LHCN-M2 (cell line): ENCODE results near the gene ACSL4. TPM values are rescaled to one million over a fixed set of nuclear protein-coding genes. Genes with fewer than 3 reads are reported as not detected.
"Not testable (repeated sequence)": the region's sequence is repeated elsewhere in the genome, so short reads cannot be mapped to it uniquely, and the experiment has no call there.

Experiments
- DNase-seq: peaks from one replicate; pipeline ENCODE4 v3.0.0-alpha.2; 2012; ENCODE audit warnings: low read depth
- total RNA-seq: library from RNA; depleted of rRNA; stranded (reverse); fragments of >200 nt; gene quantifications from 2 replicates; pipeline ENCODE4 v1.2.3, GENCODE V29; 2014

The ACSL4 gene
- total RNA-seq, 1 experiment from 2014 or later: 109 TPM

DNA sequence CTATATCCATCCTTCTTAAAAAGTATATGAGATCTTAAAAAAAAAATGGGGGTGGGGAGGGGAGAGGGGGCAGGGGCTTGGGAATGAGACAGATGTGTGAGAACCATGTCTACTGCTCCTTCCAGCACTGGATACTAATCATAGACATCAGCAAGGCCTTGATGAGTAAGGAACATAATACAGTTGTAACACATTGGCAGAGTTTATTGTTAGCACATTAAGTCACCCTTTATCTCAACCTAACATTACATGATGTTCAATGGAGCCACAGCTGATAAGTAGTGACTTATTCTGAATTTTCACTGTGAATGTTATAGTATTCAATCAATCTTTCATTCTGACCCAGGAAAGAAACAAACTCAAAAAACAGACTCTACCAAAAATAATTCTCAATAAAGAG is 60.8 kb downstream of the ACSL4 start:
- no peak for DNase-seq

DNA sequence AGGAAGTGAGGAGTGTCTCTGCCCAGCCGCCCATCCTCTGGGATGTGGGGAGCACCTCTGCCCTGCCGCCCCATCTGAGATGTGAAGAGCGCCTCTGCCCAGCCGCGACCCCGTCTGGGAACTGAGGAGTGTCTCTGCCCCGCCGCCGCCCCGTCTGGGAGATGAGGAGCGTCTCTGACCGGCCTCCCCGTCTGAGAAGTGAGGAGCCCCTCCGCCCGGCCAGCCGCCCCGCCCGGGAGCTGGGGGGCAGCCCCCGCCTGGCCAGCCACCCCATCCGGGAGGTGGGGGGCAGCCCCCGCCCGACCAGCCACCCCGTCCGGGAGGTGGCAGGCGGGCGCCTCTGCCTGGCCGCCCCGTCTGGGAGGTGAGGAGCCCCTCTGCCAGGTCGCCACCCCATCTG is 61.9 kb downstream of the ACSL4 start:
- not testable (repeated sequence) for DNase-seq

DNA sequence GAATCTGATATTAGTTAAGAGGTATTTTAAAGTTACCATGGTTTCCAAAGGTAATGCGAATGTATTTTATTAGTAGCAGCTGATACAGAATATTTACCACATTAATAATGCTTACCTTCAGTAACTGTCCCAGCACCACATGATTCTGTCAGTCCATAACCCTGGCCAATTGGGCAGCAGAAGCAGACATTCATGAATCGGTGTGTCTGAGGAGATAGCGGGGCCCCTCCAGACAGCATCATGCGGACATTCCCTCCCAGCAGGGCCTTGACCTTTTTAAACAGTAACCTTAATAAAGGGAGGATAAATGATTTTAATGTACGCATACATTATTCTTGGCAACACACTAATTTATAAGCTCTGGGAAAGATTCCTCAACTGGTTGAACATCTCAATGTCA is 65.1 kb downstream of the ACSL4 start:
- no peak for DNase-seq

DNA sequence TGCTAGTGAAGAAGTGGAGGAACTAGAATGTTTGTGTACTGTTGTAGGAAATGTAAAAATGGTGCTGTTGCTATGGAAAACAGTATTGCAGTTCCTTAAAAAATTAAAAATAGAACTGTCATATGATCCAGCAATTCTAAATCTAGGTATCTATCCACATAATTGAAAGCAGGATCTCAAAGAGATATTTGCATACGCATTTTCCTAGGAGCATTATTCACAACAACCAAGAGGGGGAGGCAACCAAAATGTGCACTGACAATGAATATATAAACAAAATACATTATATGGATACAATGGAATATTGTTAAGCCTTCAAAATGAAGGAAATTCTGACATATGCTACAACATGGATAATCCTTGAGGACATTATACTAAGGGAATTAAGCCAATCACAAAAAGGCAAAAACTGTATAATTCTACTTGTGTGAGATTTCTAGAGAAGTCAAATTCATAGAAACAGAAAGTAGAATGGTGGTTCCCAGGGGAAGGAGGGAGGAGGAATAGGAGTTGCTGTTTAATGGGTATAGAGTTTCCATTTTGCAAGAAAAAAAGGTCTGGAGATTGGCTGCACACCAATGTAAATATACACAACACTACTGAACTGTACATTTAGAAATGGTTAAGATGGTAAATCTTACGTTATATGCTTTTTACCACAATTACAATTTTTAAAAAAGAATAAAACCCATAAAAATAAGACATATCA is 72.5 kb downstream of the ACSL4 start:
- peak; percentile 7 for DNase-seq

DNA sequence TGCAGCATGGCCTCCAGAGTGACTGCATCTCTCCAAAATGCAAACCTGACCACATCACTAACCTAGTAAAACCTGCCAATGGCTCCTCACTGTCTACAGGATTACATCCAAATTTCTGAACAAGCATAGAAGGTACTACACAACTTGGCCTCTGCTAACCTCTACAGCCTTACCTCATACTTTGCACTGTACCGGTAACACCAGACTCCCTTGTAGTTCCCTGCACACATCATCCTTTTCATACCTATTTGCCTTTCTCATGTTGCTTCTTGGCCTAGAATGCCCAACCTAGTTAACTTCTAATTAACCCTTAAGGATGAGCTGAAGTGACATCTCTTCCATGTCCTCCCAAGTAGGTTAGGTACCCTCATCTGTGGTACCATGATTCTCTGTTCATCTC is 74.7 kb downstream of the ACSL4 start:
- no peak for DNase-seq

DNA sequence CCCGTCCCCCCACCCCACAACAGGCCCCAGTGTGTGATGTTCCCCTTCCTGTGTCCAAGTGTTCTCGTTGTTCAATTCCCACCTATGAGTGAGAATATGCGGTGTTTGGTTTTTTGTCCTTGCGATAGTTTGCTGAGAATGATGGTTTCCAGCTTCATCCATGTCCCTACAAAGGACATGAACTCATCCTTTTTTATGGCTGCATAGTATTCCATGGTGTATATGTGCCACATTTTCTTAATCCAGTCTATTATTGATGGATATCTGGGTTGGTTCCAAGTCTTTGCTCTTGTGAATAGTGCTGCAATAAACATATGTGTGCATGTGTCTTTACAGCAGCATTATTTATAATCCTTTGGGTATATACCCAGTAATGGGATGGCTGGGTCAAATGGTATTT is 75.7 kb downstream of the ACSL4 start:
- not testable (repeated sequence) for DNase-seq

DNA sequence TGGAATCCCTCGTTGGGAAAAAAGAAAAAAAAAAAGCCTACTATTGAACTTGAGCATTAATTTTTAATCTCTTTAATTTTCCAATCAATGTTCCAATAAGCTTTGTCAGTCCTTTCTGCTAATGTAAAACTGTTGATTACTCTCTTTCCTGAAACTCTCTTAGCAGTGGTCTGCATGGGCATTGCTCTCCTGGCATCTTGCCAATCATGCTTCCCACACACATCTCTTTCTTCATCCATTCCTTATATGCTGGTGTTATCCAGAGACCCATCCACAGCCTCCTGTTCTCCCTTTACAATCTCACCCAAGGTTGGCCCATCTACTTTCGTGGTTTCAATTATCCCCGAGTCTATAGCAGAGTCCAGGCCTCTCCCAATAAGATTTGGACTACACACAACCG is 76.3 kb downstream of the ACSL4 start:
- no peak for DNase-seq

DNA sequence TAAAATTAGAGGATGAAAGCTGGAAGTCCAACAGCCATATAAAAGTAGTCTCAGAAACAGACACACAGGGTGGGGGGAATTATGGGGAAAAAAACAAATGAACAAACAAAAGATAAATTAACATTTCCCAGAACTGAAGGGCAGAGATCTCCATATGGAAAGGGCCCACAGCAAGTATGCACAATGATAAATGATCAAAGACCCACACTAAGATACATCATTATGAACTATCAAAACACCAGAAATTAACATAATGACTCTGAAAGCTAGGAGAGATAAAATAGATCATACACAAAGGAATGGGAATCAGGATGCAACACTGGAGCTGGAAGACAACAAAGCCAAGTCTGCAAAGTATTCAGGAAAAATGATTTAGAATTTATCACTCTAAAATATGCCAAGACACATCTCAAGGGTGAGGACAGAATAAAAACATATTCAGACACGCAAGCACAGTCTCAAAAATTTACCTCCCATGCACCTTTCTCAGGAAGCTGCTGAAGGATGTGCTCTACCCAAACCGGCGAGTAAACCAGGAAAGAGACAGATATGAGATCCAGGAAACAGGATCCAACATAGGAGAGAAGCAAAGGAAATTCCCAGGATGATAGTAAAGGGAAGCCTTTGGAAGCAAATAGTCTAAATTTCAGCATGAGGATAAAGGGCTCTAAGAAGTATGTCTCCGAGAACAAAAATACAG is 77.4 kb downstream of the ACSL4 start:
- DNase-seq: no peak

DNA sequence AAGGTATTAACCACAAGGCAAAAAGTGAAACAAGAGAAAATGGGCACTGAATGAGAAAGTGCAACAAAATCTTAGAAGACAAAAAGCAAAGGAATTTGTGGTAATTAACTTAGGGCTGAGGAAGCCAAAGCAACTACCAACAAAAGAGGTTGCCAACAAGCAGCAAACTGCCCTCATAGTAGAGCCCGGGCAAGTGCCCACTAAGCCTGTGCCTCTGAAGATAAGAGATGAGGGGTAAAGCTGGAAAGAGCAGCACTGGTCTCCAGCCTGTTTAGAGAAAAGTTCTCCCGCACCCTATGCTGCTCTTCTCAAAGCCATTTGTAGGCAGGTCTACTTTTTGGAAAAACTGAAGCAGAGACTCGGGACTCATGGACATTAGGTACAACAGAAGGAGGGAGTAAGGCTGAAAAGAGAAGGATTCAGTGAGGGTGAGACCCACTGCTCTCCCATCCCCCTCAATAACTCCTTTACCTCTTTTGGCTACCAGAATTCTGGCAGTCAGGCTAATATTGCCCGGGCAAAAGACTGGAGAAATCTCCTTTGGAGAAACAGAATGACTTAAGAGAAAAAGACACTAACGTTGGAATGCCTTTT is 78.4 kb downstream of the ACSL4 start:
- DNase-seq: no peak

DNA sequence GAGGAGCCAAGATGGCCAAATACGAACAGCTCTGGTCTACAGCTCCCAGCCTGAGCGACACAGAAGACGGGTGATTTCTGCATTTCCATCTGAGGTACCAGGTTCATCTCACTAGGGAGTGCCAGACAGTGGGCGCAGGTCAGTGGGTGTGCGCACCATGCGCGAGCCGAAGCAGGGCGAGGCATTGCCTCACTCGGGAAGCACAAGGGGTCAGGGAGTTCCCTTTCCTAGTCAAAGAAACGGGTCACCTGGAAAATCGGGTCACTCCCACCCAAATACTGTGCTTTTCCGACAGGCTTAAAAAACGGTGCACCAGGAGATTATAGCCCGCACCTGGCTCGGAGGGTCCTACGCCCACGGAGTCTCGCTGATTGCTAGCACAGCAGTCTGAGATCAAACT is 88.4 kb downstream of the ACSL4 start:
- not testable (repeated sequence) for DNase-seq

DNA sequence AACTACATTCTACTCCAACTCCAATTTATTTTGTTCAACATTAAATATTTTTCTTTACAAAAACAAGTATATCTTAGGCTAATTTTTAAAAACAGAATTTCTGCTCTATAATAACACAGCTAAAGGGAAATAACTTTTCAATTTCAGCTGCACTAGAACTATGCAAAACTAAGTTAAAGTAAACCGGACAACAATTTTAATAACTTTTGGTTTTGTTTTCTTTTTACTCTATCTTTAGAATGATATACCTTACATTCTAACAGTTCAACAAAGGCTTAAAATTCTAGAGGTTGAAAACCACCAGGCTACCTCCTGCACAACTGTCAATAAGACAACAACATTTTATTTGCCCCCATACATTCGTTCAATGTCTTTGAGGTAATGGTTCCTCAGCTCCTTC is 89.4 kb downstream of the ACSL4 start:
- DNase-seq: no peak

DNA sequence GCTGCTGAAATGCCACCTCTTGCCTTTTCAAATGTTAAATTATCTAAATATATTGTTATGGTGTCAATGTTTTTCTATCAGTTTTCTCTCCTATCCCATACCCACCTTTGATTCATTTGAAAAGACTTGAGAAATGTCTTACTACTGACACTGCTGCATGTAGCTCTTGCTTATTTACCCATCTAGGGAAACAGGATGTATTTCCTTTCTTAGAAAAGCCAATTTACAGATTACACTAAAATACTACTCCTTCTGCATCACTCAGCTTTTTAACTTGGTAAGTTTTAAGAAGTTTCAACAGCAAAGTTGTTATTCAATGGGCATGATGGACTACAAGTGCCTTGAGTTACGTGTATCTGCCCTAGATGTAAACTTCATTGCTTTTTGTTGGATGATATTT is 94.9 kb downstream of the ACSL4 start:
- DNase-seq: no peak

DNA sequence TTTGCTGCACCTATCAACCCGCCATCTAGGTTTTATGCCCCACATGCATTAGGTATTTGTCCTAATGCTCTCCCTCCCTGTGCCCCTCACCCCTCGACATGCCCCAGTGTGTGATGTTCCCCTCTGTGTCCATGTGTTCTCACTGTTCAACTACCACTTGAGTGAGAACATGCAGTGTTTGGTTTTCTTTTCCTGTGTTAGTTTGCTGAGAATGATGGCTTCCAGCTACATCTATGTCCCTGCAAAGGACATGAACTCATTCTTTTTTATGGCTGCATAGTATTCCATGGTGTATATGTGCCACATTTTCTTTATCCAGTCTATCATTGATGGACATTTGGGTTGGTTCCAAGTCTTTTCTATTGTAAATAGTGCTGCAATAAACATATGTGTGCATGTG is 95.6 kb downstream of the ACSL4 start:
- DNase-seq: not testable (repeated sequence)

DNA sequence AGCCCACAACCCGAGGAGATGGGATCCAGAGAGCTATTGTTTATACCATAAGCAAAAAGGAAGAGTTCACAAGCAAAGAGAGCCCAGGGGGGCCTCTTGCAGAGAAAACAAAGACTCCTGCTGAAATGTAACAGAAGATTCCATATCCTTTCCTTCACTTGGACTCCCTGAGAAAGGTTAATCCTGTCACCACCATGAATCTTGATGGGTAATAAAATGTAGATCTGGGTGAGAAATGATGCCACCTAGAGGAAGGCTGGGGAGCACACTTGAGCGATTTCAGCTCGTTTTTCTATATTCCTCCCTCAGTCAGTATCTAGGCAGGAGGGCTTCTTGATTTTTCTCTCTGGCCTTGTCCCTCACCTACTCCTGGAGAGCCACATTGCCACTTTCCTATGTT is 97.9 kb downstream of the ACSL4 start:
- peak; percentile 5 for DNase-seq

DNA sequence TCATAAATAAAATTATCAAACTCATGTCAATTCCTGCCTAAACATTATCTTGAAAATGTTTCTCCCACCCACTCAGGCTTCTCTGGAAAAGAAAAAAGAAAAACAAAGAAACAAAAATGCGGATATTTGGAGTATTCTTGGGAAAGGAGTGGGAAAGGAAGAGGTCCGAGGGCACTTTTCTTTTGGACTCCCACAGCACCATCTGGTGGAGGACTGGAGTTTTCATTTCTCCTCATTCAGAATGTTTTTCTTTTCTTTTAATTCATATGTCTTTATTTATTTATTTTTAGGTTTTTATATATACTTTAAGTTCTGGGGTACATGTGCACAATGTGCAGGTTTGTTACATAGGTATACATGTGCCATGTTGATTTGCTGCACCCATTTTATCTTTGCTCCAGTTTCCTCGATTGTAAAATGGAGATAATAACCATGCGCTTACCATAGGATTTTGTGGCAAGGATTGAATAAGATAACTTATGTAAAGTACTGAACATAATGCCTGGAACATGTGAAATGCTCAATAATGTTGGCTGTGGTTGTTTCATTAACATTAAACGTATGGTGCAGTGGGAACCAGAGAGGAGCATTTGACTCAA is 100.1 kb downstream of the ACSL4 start:
- peak; percentile 24 for DNase-seq

DNA sequence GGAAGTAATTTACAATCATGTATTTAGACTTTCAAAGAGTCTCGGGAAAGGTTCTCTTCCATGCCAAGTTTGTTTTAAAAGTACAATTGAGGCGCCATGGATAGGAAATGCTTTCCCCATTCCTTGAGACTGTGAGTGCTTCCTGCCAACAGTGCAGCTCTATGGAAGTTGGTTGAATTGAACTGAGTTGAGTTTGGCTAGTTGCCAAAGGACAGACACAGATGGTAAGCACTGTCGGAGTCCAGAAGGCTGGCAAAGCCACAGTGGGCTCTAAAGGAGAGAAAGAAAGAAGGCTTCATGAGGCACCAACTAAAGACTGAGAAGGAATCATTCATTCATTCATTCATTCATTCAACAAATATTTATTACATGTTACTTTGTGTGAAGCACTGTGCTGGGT is 103.7 kb downstream of the ACSL4 start:
- peak; percentile 18 for DNase-seq

DNA sequence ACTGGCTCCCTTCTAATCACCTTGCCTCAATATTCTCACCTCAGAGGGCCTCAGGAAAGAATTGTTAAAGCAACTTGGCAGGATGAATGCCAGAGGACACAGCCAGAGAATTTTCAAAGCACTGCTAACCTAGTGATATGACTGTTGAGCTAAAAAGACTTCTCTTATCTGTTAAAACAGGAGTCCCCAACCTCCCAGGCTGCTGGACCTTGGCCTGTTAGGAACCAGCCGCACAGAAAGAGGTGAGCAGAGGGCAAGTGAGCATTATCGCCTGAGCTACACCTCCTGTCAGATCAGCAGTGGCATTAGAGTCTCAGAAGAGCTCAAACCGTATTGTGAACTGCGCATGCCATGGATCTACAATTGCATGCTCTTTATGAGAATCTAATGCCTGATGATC is 106.4 kb downstream of the ACSL4 start:
- no peak for DNase-seq

DNA sequence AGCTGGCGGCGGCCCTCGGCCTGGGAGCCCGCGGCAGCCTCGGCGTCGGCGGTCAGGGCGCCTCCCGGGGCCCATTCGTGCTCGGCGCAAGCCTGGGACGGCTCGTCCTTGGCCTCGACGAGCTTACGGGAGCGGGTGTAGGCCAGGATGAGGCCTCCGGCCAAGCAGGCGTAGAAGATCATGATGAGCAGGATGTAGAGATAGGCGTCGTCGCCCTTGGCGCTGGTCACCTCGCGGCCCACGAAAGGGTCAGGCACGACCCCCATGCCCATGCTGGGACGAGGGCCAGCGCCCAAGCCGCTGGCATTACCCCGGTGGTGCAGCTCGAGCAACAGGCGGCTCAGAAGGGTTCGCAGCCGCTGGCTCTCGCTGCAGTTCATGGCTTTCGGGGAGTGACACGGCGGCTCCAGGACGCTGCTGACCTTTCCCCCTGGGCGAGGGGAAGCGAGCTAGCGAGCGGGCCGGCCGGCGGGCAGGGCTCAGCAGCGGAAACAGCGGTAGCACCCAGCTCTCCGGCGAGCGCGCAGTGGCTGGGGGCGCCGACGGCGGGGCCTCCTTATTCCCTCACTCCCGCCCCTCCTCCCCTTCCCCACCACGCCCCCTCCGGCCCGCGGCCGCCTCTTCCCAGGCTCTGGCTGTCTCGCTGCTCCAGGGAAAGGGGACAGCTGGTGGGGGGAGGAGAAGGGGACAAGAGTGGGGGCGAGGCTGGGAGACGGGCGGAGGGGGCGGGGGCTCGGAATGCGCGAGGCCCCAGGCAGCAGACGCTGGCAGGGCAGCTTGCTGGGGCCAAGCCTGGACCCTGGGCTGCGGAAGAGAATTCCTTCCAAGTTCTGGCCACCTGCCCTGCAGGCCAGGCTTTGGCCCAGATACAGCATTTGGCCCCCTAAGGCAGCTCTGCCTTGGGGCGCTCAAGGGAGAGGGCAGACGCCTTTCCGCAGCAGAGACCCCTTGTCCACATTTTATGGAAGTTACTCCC is 108.1 kb downstream of the ACSL4 start, which contains the start of gene KCNE5:
Gene KCNE5, minus strand, starts transcription at position 532 of the 976 bp plus-strand sequence. Its CDS starts 152 bp downstream, at position 380.
- no peak for DNase-seq

DNA sequence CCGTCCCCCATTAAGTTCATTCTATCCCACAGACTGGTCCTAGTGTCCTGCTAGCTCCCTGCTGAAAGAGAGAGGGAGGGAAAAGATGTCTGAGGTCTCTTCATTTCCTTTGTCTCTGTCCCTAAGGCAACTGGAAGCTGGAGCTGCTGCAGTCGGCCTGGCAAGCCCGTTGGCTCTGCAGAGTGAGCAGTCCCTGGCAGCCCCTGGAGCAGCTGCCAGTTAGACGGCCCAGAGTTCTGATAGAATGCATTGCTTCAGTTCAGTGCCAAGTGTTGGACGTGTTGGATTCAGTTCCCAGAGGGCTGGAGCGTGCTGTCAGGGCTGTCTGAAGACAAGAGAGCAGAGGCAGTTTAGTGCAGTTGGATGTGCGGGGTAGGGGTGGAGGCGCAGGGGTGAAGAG is 109.1 kb downstream of the ACSL4 start:
- no peak for DNase-seq

DNA sequence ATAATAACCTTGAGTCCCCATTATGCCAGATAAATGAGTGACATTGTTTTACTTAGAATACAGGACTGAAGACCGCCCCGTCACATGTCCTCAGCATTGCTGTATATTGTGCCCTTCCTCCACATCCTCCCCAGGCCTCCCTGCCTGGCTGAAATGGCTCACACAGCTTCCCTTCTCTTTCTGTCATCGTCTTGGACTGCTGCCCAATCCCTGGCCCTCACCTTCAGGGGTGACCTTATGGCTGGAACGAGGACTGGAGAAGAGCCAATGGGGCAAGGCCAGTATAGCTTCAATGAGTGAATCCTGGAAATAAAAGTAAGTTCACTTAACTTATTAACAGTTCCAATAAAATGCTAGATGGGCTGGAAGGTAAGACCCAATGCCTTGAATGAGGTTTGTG is 110.8 kb downstream of the ACSL4 start:
- no peak for DNase-seq

DNA sequence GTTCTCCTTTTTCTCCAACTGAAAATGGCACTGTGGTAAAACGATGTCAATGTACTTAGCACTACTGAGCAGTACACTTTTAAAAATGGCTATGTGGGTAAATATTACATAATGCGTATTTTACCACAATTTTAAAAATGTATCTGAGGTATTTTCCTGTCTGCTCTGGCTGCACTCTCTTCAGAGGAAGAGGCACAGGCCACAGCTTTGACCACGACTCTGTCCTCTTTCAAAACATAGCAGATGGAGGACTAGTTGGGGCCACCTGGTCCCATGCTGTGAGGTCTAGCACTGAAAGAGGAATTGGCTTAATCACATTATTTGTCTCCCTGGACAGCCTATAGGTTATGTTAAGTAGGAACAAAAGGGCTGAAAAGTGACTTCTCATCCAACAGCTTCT is 113.3 kb downstream of the ACSL4 start:
- no peak for DNase-seq
